HepG2 (cell line): ENCODE results near the gene OXLD1. TPM values are rescaled to one million over a fixed set of nuclear protein-coding genes. Genes with fewer than 3 reads are reported as not detected.

Experiments used
- BCL6 ChIP-seq: IDR thresholded peaks from 2 replicates; pipeline ENCODE4 v1.6.1; 2016; ENCODE audit warnings: missing genetic modification reagents, missing compliant biosample characterization
- CBX1 ChIP-seq: IDR thresholded peaks from one replicate; pipeline ENCODE4 v1.6.1; 2016; ENCODE audit warnings: antibody characterized with exemption, low read depth
- CENPT ChIP-seq: sonication (generic); formaldehyde crosslinking; IDR thresholded peaks from 2 replicates; pipeline ENCODE4 v1.8.0; 2022; ENCODE audit warnings: low read depth, mild to moderate bottlenecking, moderate library complexity, missing genetic modification reagents
- CSRNP2 ChIP-seq: sonication (generic); formaldehyde crosslinking; conservative IDR thresholded peaks from 2 replicates; pipeline ENCODE4 v1.8.0; 2022; ENCODE audit warnings: low read depth, missing genetic modification reagents
- EEA1 ChIP-seq: sonication (generic); formaldehyde crosslinking; IDR thresholded peaks from 2 replicates; pipeline ENCODE4 v1.5.1; 2020; ENCODE audit warnings: mild to moderate bottlenecking, missing genetic modification reagents, borderline replicate concordance
- IRX3 ChIP-seq: sonication (generic); formaldehyde crosslinking; IDR thresholded peaks from 2 replicates; pipeline ENCODE4 v1.8.1; 2023; ENCODE audit warnings: mild to moderate bottlenecking, low read depth, missing genetic modification reagents, borderline replicate concordance
- KMT2A ChIP-seq: sonication (generic); formaldehyde crosslinking; IDR thresholded peaks from 2 replicates; pipeline ENCODE4 v1.4.0; 2020; ENCODE audit warnings: missing genetic modification reagents
- NCOR1 ChIP-seq: fragments of 200-600 bp; sonication (generic); IDR thresholded peaks from 2 replicates; pipeline ENCODE4 v1.7.0; 2017; ENCODE audit warnings: antibody characterized with exemption, low read length, borderline replicate concordance
- NFATC3 ChIP-seq: sonication (generic); formaldehyde crosslinking; IDR thresholded peaks from 2 replicates; pipeline ENCODE4 v1.5.1; 2020; ENCODE audit warnings: mild to moderate bottlenecking, missing genetic modification reagents
- SNAPC2 ChIP-seq: sonication (generic); formaldehyde crosslinking; IDR thresholded peaks from 2 replicates; pipeline ENCODE4 v1.8.1; 2022; ENCODE audit warnings: mild to moderate bottlenecking, missing genetic modification reagents
- SRY ChIP-seq: sonication (generic); formaldehyde crosslinking; IDR thresholded peaks from 2 replicates; pipeline ENCODE4 v1.8.0; 2022; ENCODE audit warnings: mild to moderate bottlenecking, missing genetic modification reagents
- SUZ12 ChIP-seq: fragments of 150-350 bp; IDR thresholded peaks from 2 replicates; pipeline ENCODE4 v1.6.1; 2014; ENCODE audit warnings: low read depth, low read length
- THYN1 ChIP-seq: sonication (generic); formaldehyde crosslinking; IDR thresholded peaks from 2 replicates; pipeline ENCODE4 v1.8.1; 2023; ENCODE audit warnings: low read depth, mild to moderate bottlenecking, moderate library complexity, missing genetic modification reagents, borderline replicate concordance
- ZBTB1 ChIP-seq: sonication (generic); formaldehyde crosslinking; IDR thresholded peaks from 2 replicates; pipeline ENCODE4 v1.4.0; 2020; ENCODE audit warnings: missing genetic modification reagents, borderline replicate concordance
- ZBTB38 ChIP-seq: sonication (generic); formaldehyde crosslinking; IDR thresholded peaks from 2 replicates; pipeline ENCODE4 v1.5.1; 2020; ENCODE audit warnings: mild to moderate bottlenecking, missing genetic modification reagents
- ZNF101 ChIP-seq: sonication (generic); formaldehyde crosslinking; IDR thresholded peaks from 2 replicates; pipeline ENCODE4 v1.4.0; 2020; ENCODE audit warnings: mild to moderate bottlenecking, low read depth, missing genetic modification reagents, borderline replicate concordance
- ZNF484 ChIP-seq: sonication (generic); formaldehyde crosslinking; IDR thresholded peaks from 2 replicates; pipeline ENCODE4 v1.5.1; 2020; ENCODE audit warnings: mild to moderate bottlenecking, low read depth, missing genetic modification reagents, borderline replicate concordance
- polyA plus RNA-seq, 8 experiments: library from polyadenylated mRNA; depleted of rRNA in 3 of 8; stranded (reverse) in 7 of 8; unstranded in 1 of 8; fragments of >200 nt; fragmentation: Illumina TruSeq in 4 of 8; extraction: Trizol in 4 of 8; gene quantifications; 2 replicates each; pipeline versions ENCODE4 v1.2.1 to v1.2.3, GENCODE V29; 2011 to 2016; ENCODE audit warnings: low read depth in 4 of 8, missing spikeins in 1 of 8, mixed read lengths in 1 of 8; ENCODE audit not compliant: insufficient read depth in 1 of 8
- total RNA-seq, 5 experiments: library from RNA; depleted of rRNA; stranded (reverse); fragments of >200 nt; fragmentation: Illumina TruSeq; extraction: Trizol; gene quantifications; 2 replicates each; pipeline ENCODE4 v1.2.3, GENCODE V29; 2016; ENCODE audit warnings: low read depth in 1 of 5
- TF ChIP-seq, protein P1 (sequence below): sonication (generic); formaldehyde crosslinking; IDR thresholded peaks from 2 replicates; pipeline ENCODE4 v1.5.0; 2020; ENCODE audit warnings: mild to moderate bottlenecking, missing genetic modification reagents
- TF ChIP-seq, protein P2 (sequence below): sonication (generic); formaldehyde crosslinking; IDR thresholded peaks from 2 replicates; pipeline ENCODE4 v1.8.0; 2022; ENCODE audit warnings: missing genetic modification reagents, mild to moderate bottlenecking, inconsistent platforms, borderline replicate concordance
- TF ChIP-seq, protein P3 (sequence below): sonication (generic); formaldehyde crosslinking; IDR thresholded peaks from 2 replicates; pipeline ENCODE4 v1.9.0; 2022; ENCODE audit warnings: missing genetic modification reagents, mild to moderate bottlenecking, borderline replicate concordance
- TF ChIP-seq, protein P4 (sequence below): IDR thresholded peaks from 2 replicates; pipeline ENCODE4 v1.6.1; 2016; ENCODE audit warnings: low read depth, borderline replicate concordance

Gene OXLD1
- total and polyA plus RNA-seq, 2 of the 13 experiments (the other 11 are each of a cell fraction or from before 2014, with no cell fraction given): 27.1 to 37.5 TPM

- TF ChIP-seq KMT2A (peak; percentile 99), SUZ12 (0 out of 2 replicates have a peak, but pooled peaks have one; percentile 19), ZBTB38 (CRISPR knock-in tag) (peak; percentile 65; the same call in 1 of the 2 replicates), BCL6 (peak; percentile 68), NCOR1 (no peak), CBX1 (peak; percentile 43), SNAPC2 (CRISPR knock-in tag) (no peak), ZBTB1 (CRISPR knock-in tag) (no peak), ZNF484 (CRISPR knock-in tag) (no peak), THYN1 (no peak), EEA1 (0 out of 2 replicates have a peak, but pooled peaks have one; percentile 47), CENPT (0 out of 2 replicates have a peak, but pooled peaks have one; percentile 33), CSRNP2 (CRISPR knock-in tag) (no peak), NFATC3 (CRISPR knock-in tag) (no peak), SRY (peak; percentile 52; the same call in 1 of the 2 replicates), ZNF101 (no peak), IRX3 (CRISPR knock-in tag) (no peak; the same call in 1 of the 2 replicates)
- TF ChIP-seq, protein P1, sequence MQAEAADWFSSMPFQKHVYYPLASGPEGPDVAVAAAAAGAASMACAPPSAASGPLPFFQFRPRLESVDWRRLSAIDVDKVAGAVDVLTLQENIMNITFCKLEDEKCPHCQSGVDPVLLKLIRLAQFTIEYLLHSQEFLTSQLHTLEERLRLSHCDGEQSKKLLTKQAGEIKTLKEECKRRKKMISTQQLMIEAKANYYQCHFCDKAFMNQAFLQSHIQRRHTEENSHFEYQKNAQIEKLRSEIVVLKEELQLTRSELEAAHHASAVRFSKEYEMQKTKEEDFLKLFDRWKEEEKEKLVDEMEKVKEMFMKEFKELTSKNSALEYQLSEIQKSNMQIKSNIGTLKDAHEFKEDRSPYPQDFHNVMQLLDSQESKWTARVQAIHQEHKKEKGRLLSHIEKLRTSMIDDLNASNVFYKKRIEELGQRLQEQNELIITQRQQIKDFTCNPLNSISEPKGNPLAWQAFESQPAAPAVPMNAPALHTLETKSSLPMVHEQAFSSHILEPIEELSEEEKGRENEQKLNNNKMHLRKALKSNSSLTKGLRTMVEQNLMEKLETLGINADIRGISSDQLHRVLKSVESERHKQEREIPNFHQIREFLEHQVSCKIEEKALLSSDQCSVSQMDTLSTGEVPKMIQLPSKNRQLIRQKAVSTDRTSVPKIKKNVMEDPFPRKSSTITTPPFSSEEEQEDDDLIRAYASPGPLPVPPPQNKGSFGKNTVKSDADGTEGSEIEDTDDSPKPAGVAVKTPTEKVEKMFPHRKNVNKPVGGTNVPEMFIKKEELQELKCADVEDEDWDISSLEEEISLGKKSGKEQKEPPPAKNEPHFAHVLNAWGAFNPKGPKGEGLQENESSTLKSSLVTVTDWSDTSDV: 0 out of 2 replicates have a peak, but pooled peaks have one; percentile 4
- TF ChIP-seq, protein P2, sequence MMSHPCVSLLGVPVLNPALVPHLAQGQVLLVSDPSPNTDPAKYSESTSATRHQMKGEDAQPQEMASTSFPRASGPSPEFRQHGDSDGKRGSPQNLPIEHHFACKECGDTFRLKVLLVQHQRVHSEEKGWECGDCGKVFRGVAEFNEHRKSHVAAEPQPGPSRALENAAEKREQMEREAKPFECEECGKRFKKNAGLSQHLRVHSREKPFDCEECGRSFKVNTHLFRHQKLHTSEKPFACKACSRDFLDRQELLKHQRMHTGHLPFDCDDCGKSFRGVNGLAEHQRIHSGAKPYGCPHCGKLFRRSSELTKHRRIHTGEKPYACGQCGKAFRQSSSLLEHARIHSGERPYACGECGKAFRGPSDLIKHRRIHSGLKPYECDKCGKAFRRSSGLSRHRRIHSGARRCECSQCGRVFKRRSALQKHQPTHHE (CRISPR knock-in tag): 0 out of 2 replicates have a peak, but pooled peaks have one; percentile 74
- TF ChIP-seq, protein P3, sequence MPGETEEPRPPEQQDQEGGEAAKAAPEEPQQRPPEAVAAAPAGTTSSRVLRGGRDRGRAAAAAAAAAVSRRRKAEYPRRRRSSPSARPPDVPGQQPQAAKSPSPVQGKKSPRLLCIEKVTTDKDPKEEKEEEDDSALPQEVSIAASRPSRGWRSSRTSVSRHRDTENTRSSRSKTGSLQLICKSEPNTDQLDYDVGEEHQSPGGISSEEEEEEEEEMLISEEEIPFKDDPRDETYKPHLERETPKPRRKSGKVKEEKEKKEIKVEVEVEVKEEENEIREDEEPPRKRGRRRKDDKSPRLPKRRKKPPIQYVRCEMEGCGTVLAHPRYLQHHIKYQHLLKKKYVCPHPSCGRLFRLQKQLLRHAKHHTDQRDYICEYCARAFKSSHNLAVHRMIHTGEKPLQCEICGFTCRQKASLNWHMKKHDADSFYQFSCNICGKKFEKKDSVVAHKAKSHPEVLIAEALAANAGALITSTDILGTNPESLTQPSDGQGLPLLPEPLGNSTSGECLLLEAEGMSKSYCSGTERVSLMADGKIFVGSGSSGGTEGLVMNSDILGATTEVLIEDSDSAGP (CRISPR knock-in tag): peak; percentile 71
- TF ChIP-seq, protein P4, sequence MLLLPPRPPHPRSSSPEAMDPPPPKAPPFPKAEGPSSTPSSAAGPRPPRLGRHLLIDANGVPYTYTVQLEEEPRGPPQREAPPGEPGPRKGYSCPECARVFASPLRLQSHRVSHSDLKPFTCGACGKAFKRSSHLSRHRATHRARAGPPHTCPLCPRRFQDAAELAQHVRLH (CRISPR knock-in tag): peak; percentile 95
Measured at GRCh38 chr17:81636505-81637288, 29.7 kb downstream of the OXLD1 start, which contains the start of the genes NPLOC4 and TSPAN10 (continued).
